ENCODE measurements around the gene AKAP13.

Gene AKAP13

DNA sequence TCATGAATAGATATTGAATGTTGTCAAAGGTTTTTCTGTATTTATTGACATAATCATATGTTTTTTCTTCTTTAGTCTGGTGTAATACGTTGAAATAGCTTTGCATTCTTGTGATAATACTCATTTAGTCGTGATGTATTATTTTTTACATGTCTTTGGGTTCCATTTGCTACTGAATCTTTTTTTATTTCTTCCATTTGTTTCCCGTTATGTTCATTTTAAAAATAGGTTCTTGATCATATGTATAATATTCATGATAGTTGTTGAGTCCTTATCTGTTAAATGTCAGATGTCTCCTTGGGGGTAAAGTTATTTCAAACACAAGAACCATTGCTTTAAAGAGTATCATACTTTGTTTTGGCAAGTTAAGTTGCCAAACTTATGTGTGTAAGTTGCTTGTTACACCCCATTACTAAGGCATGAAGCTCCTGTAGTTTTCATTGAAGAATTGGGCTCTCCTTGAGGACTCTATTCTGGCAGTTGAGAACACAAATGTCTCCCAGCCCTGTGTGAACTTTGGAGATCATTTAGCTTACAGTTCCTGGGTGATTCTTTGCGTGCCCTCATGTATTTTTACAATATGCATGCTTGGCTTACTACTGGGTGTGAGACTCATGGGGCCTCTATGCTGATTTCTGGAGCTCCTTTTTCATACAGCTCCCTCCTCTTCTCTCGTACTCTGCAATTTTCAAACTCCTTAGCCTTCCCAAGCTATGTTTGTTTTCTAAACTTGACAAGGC, 8.3 kb downstream of the AKAP13 start:
- DNase-seq = no peak
- no peaks in the 10 kb centered on the region for H3K27me3 Mint-ChIP-seq
- H3K4me1 Mint-ChIP-seq (ENCODE audit: low read depth) = peaks cover 40% of the 10 kb centered on the region
- no peak overlapping the region for H3K27ac Mint-ChIP-seq
- no peaks in the 10 kb centered on the region for H3K9me3 Mint-ChIP-seq
- peaks cover 27% of the 10 kb centered on the region for H3K36me3 Mint-ChIP-seq (ENCODE audit: low read depth)
- H3K4me3 Mint-ChIP-seq = no peak overlapping the region

GRCh38 chr15:85389306-85389650, 8.9 kb downstream of the AKAP13 start:
- H3K27me3 Mint-ChIP-seq = no peaks in the 10 kb centered on the region

GRCh38 chr15:85389772-85390171, 9.4 kb downstream of the AKAP13 start:
- no peak for DNase-seq
- no peaks in the 10 kb centered on the region for H3K9me3 Mint-ChIP-seq
- H3K4me3 Mint-ChIP-seq = no peak overlapping the region
- H3K27ac Mint-ChIP-seq = no peak overlapping the region
- no peaks in the 10 kb centered on the region for H3K27me3 Mint-ChIP-seq
- peaks cover 42% of the 10 kb centered on the region for H3K4me1 Mint-ChIP-seq (ENCODE audit: low read depth)
- H3K36me3 Mint-ChIP-seq (ENCODE audit: low read depth) = peaks cover 24% of the 10 kb centered on the region

More at GRCh38 chr15:85389306-85389650, 8.9 kb downstream of the AKAP13 start:
- Mint-ChIP-seq H3K4me1 (ENCODE audit: low read depth) (peaks cover 40% of the 10 kb centered on the region), H3K4me3 (no peak overlapping the region), H3K9me3 (no peaks in the 10 kb centered on the region), H3K27ac (no peak overlapping the region), H3K36me3 (ENCODE audit: low read depth) (peaks cover 26% of the 10 kb centered on the region)
- no peak for DNase-seq

DNA sequence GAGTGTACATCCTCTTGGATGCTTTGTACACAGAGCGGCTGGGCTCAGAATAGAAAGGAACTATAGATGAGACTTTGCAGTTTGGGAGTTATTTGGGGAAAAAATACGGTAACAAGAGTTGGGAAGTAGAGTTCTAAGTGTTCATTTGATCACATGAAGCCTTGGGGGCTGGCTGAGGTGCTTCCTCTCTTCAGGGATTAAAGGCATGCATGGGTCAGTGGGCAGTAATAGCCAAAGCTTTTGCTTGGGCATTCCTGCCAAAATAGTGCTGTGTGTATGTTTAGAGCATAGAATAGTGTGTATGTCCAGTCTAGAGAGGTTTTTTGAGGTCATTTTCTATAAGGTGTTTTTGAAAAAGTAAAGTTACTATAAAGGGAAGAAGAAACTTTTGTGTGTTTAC, 12.8 kb downstream of the AKAP13 start:
- DNase-seq = no peak
- Mint-ChIP-seq H3K27me3 (no peaks in the 10 kb centered on the region), H3K36me3 (ENCODE audit: low read depth) (peaks cover 9% of the 10 kb centered on the region), H3K9me3 (no peaks in the 10 kb centered on the region), H3K27ac (peak overlapping the region; percentile 44), H3K4me1 (ENCODE audit: low read depth) (peaks cover 52% of the 10 kb centered on the region), H3K4me3 (no peak overlapping the region)

DNA sequence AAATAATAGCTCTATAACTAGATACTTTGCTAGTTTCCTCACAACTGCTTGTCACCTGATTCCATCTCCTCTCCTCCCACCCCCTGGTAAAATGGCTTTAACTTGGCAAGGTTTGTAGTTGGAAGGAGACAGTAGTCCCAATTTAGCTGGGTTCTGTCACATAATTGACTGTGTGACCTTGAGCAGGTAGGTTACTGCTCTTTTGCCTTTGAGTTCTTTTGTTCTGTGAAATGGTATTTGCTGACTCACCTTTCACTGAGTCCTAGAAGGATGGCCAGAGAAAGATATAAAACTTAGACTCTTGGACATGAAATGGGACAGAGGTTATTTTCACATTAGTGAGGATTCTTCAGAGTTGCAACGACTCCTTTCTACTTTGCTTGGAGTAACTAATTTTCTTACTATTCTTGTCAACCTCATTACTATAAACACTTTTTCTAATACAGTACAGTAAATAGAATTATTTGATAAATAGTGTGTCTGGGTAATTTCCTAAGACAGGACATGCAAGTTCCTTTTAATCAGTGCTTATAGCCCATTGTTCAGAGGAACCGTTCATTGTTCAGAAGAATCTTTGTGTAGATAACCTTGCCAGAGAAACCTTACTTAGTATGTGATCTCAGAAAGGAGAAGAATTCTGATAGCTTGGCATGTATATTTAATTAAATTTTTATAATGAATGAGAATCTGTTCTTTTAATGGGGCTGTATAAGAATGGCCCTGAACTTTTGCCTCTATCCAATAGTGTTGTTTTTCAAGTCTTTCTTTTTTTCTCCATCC, 14.3 kb downstream of the AKAP13 start:
- H3K9me3 Mint-ChIP-seq = no peaks in the 10 kb centered on the region
- no peak overlapping the region for H3K27ac Mint-ChIP-seq
- peaks cover 61% of the 10 kb centered on the region for H3K4me1 Mint-ChIP-seq (ENCODE audit: low read depth)
- no peak overlapping the region for H3K4me3 Mint-ChIP-seq
- H3K27me3 Mint-ChIP-seq = no peaks in the 10 kb centered on the region
- H3K36me3 Mint-ChIP-seq (ENCODE audit: low read depth) = peaks cover 9% of the 10 kb centered on the region
- no peak for DNase-seq

- no peak for DNase-seq
- peaks cover 76% of the 10 kb centered on the region for H3K4me1 Mint-ChIP-seq (ENCODE audit: low read depth)
- peaks cover 9% of the 10 kb centered on the region for H3K36me3 Mint-ChIP-seq (ENCODE audit: low read depth)
- H3K4me3 Mint-ChIP-seq = no peak overlapping the region
- no peak overlapping the region for H3K27ac Mint-ChIP-seq
- no peaks in the 10 kb centered on the region for H3K9me3 Mint-ChIP-seq
- H3K27me3 Mint-ChIP-seq = no peaks in the 10 kb centered on the region
Observed at GRCh38 chr15:85396554-85396953, 16.2 kb downstream of the AKAP13 start.

- Mint-ChIP-seq H3K36me3 (ENCODE audit: low read depth) (peaks cover 9% of the 10 kb centered on the region), H3K27ac (no peak overlapping the region), H3K9me3 (no peaks in the 10 kb centered on the region), H3K27me3 (no peaks in the 10 kb centered on the region), H3K4me1 (ENCODE audit: low read depth) (peaks cover 82% of the 10 kb centered on the region), H3K4me3 (no peak overlapping the region)
- DNase-seq = no peak
Observed at GRCh38 chr15:85397151-85397550, 16.7 kb downstream of the AKAP13 start.

- H3K27ac Mint-ChIP-seq = no peak overlapping the region
- peaks cover 4% of the 10 kb centered on the region for H3K36me3 Mint-ChIP-seq (ENCODE audit: low read depth)
- H3K4me1 Mint-ChIP-seq (ENCODE audit: low read depth) = peaks cover 84% of the 10 kb centered on the region
- DNase-seq = no peak
- H3K4me3 Mint-ChIP-seq = no peak overlapping the region
- no peaks in the 10 kb centered on the region for H3K27me3 Mint-ChIP-seq
- H3K9me3 Mint-ChIP-seq = no peaks in the 10 kb centered on the region
Observed at GRCh38 chr15:85397926-85398325, 17.5 kb downstream of the AKAP13 start.

DNA sequence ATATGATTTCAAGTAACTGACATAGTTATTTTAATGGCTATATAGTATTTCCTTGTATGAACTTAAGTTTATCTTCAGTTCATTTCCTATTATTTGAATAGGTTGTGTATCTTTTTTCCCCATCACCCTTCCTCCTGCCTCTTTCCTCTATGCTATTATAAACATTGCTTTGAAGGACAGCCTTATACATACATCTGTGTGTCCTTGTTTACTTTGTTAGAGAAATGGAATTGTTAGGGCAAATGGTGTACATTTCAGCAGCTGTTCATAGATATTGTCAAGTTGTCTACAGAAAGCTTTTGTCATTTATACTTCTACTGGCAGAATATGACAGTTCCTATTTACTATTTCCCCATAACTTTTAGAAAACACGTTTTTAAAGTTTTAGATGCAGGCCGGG, 18.4 kb downstream of the AKAP13 start:
- H3K27ac Mint-ChIP-seq = no peak overlapping the region
- H3K9me3 Mint-ChIP-seq = no peaks in the 10 kb centered on the region
- H3K36me3 Mint-ChIP-seq (ENCODE audit: low read depth) = peaks cover 2% of the 10 kb centered on the region
- DNase-seq = no peak
- peaks cover 83% of the 10 kb centered on the region for H3K4me1 Mint-ChIP-seq (ENCODE audit: low read depth)
- no peak overlapping the region for H3K4me3 Mint-ChIP-seq
- H3K27me3 Mint-ChIP-seq = no peaks in the 10 kb centered on the region

- Mint-ChIP-seq H3K4me1 (ENCODE audit: low read depth) (peaks cover 83% of the 10 kb centered on the region), H3K36me3 (ENCODE audit: low read depth) (peaks cover 2% of the 10 kb centered on the region), H3K27ac (no peak overlapping the region), H3K4me3 (no peak overlapping the region), H3K9me3 (no peaks in the 10 kb centered on the region), H3K27me3 (no peaks in the 10 kb centered on the region)
- no peak for DNase-seq
Observed at GRCh38 chr15:85399627-85400026, 19.2 kb downstream of the AKAP13 start.

DNA sequence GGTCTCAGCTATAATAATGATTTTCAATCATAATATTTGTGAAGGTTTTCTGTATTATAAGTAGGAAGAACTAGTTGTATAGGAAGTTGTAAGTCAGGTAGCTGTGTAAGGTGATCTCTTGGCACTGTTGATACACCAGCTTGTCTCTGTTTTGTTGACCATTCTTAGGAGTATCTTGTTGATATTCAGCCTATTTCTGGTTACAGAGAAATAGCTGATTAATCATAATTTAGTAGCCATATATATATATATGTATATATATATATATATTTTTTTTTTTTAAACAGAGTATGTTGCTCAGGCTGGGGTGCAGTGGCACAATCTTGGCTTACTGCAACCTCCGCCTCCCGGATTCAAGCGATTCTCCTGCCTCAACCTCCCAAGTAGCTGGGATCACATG, 20.2 kb downstream of the AKAP13 start:
- DNase-seq = no peak
- Mint-ChIP-seq H3K4me3 (peak overlapping the region; percentile 28), H3K27me3 (no peaks in the 10 kb centered on the region), H3K9me3 (no peaks in the 10 kb centered on the region), H3K4me1 (ENCODE audit: low read depth) (peaks cover 84% of the 10 kb centered on the region), H3K27ac (peak overlapping the region; percentile 77), H3K36me3 (ENCODE audit: low read depth) (peaks cover 2% of the 10 kb centered on the region)

DNA sequence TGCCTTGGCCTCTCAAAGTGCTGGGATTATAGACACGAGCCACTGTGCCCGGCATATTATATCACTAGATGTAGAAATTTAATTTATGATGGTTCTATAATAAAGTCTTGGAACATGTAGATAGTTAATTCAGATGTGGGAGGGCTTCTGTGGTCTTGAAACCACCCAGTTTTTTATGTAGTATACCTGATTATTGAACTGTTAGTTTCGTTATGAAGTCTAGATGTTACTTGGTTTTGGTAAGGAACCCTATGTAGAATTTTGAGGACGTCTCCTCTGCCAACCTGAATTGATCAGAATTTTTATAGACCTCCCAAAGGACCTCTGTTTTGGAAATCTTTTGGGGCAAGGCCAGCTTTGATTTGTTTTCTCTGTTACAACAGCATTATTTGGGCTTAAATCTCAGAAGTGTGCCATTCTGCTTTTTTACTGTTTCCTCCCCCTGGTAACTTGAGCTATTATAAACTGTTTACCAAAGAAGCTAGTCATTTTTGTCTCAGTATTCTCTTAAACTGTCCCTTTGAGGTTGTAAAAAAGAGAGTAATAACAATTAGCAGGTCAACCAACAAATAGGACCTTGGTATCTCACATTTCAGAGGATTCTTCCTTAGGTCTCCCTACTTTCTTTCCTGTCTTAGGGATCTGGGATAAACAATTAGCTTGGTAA, 20.8 kb downstream of the AKAP13 start:
- Mint-ChIP-seq H3K9me3 (no peaks in the 10 kb centered on the region), H3K4me1 (ENCODE audit: low read depth) (peaks cover 84% of the 10 kb centered on the region), H3K27ac (peak overlapping the region; percentile 77), H3K36me3 (ENCODE audit: low read depth) (peaks cover 3% of the 10 kb centered on the region), H3K27me3 (no peaks in the 10 kb centered on the region), H3K4me3 (peak overlapping the region; percentile 28)
- DNase-seq = no peak

DNA sequence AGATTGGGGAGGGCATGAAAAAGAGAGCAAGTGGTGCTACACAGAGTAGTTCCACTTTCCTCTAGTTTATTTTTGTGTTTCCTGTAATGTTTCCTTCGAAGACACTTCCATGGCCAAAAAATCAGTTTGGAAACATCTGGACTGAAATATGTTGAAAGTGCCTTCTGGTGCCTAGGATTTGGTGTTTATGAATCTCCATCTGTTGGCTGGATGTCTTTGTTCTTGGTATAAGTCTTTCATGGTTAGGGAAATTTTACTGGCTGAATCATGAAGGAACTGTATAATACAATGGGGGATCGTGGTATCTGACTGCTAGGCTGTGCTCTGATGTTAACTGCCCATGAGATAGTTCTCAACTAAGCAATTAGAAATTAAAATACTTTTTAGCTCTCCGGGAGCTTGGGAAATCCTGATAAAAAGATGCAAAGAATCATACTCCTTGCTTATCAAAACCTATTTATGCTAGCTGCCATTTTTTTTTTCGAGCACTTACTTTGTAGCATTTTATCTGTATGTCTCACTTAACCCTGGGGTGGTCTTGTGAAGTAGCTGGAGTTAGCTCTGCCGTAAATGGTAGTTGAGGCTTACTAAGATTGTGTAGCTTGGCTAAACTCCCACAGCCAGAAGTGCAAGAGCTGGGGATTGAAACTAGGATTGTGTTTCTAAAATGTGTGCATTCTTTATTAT, 21.9 kb downstream of the AKAP13 start:
- H3K9me3 Mint-ChIP-seq = no peaks in the 10 kb centered on the region
- DNase-seq = no peak
- H3K4me1 Mint-ChIP-seq (ENCODE audit: low read depth) = peaks cover 88% of the 10 kb centered on the region
- H3K27me3 Mint-ChIP-seq = no peaks in the 10 kb centered on the region
- H3K4me3 Mint-ChIP-seq = peak overlapping the region; percentile 5
- H3K36me3 Mint-ChIP-seq (ENCODE audit: low read depth) = peaks cover 4% of the 10 kb centered on the region
- peak overlapping the region; percentile 77 for H3K27ac Mint-ChIP-seq

DNA sequence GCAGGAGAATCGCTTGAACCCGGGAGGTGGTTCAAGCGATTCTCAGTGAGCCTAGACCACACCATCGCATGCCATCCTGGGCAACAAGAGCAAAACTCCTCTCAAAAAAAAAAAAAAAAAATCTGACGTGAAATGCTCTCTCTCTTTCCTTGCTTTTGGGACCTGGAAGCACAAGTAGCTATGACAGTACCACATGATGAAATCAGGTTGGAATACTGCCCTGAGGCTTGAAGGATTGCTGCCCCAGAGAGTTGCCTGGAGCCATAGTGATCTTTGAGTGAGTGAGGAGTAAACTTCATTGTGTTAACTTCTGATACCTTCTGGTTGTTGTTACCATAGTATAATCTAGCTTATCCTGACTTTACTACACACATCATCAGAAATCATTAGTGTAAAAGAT, 23.3 kb downstream of the AKAP13 start:
- Mint-ChIP-seq H3K4me3 (no peak overlapping the region), H3K27ac (peak overlapping the region; percentile 87)

More for the DNA sequence above, 23.3 kb downstream of the AKAP13 start:
- DNase-seq = no peak
- H3K4me1 Mint-ChIP-seq (ENCODE audit: low read depth) = peaks cover 89% of the 10 kb centered on the region
- no peaks in the 10 kb centered on the region for H3K9me3 Mint-ChIP-seq
- H3K27me3 Mint-ChIP-seq = no peaks in the 10 kb centered on the region
- peaks cover 4% of the 10 kb centered on the region for H3K36me3 Mint-ChIP-seq (ENCODE audit: low read depth)
